HepG2 (cell line): Measurements from ENCODE around the gene TEKTIP1. TPM values are rescaled to one million over a fixed set of nuclear protein-coding genes. Genes with fewer than 3 reads are reported as not detected.

Experiments
- CBX5 ChIP-seq: sonication (generic); formaldehyde crosslinking; IDR thresholded peaks from 2 replicates; pipeline ENCODE4 v1.4.0; 2020; ENCODE audit warnings: missing genetic modification reagents, borderline replicate concordance
- ELF3 ChIP-seq: IDR thresholded peaks from 2 replicates; pipeline ENCODE4 v1.6.1; 2016; ENCODE audit warnings: missing genetic modification reagents, missing compliant biosample characterization
- FOSL2 ChIP-seq: sonication (generic); formaldehyde crosslinking; IDR thresholded peaks from 2 replicates; pipeline ENCODE4 v1.4.0; 2020; ENCODE audit warnings: missing genetic modification reagents
- HNRNPLL ChIP-seq: fragments of 200-400 bp; formaldehyde crosslinking; IDR thresholded peaks from 2 replicates; pipeline ENCODE4 v1.6.1; 2017; ENCODE audit warnings: mild to moderate bottlenecking, low read depth, low read length; ENCODE audit not compliant: poor library complexity, severe bottlenecking
- KLF6 ChIP-seq: IDR thresholded peaks from 2 replicates; pipeline ENCODE4 v1.8.0; 2016; ENCODE audit warnings: missing biosample characterization, missing genetic modification reagents
- MTA1 ChIP-seq: sonication (generic); formaldehyde crosslinking; IDR thresholded peaks from 2 replicates; pipeline ENCODE4 v1.4.0; 2020; ENCODE audit warnings: missing genetic modification reagents, mild to moderate bottlenecking, borderline replicate concordance
- MXI1 ChIP-seq: IDR thresholded peaks from 3 replicates; pipeline ENCODE4 v1.6.1; 2012; ENCODE audit warnings: low read depth, low read length, inconsistent platforms, borderline replicate concordance
- MYC ChIP-seq: sonication (generic); formaldehyde crosslinking; IDR thresholded peaks from 2 replicates; pipeline ENCODE4 v1.9.0; 2021; ENCODE audit warnings: missing genetic modification reagents, borderline replicate concordance
- PTBP1 ChIP-seq: fragments of 200-400 bp; formaldehyde crosslinking; IDR thresholded peaks from 2 replicates; pipeline ENCODE4 v1.6.1; 2018; ENCODE audit warnings: low read length, low read depth; ENCODE audit not compliant: poor library complexity, severe bottlenecking
- RBFOX2 ChIP-seq: fragments of 200-400 bp; formaldehyde crosslinking; IDR thresholded peaks from 2 replicates; pipeline ENCODE4 v1.6.1; 2017; ENCODE audit warnings: low read depth, mild to moderate bottlenecking, low read length
- SIN3B ChIP-seq: fragments of 150-350 bp; IDR thresholded peaks from 2 replicates; pipeline ENCODE4 v1.6.1; 2014; ENCODE audit warnings: low read length
- SMC3 ChIP-seq: IDR thresholded peaks from 2 replicates; pipeline ENCODE4 v1.6.1; 2011; ENCODE audit warnings: low read length, improper control_type of control experiment
- STAG1 ChIP-seq: sonication (generic); formaldehyde crosslinking; IDR thresholded peaks from 2 replicates; pipeline ENCODE4 v1.4.0; 2020; ENCODE audit warnings: missing genetic modification reagents
- XRCC5 ChIP-seq: fragments of 200-400 bp; formaldehyde crosslinking; optimal IDR thresholded peaks from 2 replicates; pipeline ENCODE3; 2017; ENCODE audit warnings: mild to moderate bottlenecking, low read length
- ZBTB38 ChIP-seq: sonication (generic); formaldehyde crosslinking; IDR thresholded peaks from 2 replicates; pipeline ENCODE4 v1.5.1; 2020; ENCODE audit warnings: mild to moderate bottlenecking, missing genetic modification reagents
- ZNF484 ChIP-seq: sonication (generic); formaldehyde crosslinking; IDR thresholded peaks from 2 replicates; pipeline ENCODE4 v1.5.1; 2020; ENCODE audit warnings: mild to moderate bottlenecking, low read depth, missing genetic modification reagents, borderline replicate concordance
- ZNF552 ChIP-seq: sonication (generic); formaldehyde crosslinking; IDR thresholded peaks from 2 replicates; pipeline ENCODE4 v1.9.0; 2022; ENCODE audit warnings: missing genetic modification reagents, mild to moderate bottlenecking, borderline replicate concordance
- ZNF644 ChIP-seq: IDR thresholded peaks from 2 replicates; pipeline ENCODE4 v1.6.1; 2016; ENCODE audit warnings: low read depth
- polyA plus RNA-seq, 8 experiments: library from polyadenylated mRNA; depleted of rRNA in 3 of 8; stranded (reverse) in 7 of 8; unstranded in 1 of 8; fragments of >200 nt; fragmentation: Illumina TruSeq in 4 of 8; extraction: Trizol in 4 of 8; gene quantifications; 2 replicates each; pipeline versions ENCODE4 v1.2.1 to v1.2.3, GENCODE V29; 2011 to 2016; ENCODE audit warnings: low read depth in 4 of 8, missing spikeins in 1 of 8, mixed read lengths in 1 of 8; ENCODE audit not compliant: insufficient read depth in 1 of 8
- total RNA-seq, 5 experiments: library from RNA; depleted of rRNA; stranded (reverse); fragments of >200 nt; fragmentation: Illumina TruSeq; extraction: Trizol; gene quantifications; 2 replicates each; pipeline ENCODE4 v1.2.3, GENCODE V29; 2016; ENCODE audit warnings: low read depth in 1 of 5
- TF ChIP-seq, protein P1 (sequence below): sonication (generic); formaldehyde crosslinking; IDR thresholded peaks from 2 replicates; pipeline ENCODE4 v1.4.0; 2020; ENCODE audit warnings: missing genetic modification reagents
- TF ChIP-seq, protein P2 (sequence below): fragments of 450-650 bp; IDR thresholded peaks from 2 replicates; pipeline ENCODE4 v1.6.1; 2017
- TF ChIP-seq, protein P3 (sequence below): sonication (generic); formaldehyde crosslinking; IDR thresholded peaks from 2 replicates; pipeline ENCODE4 v1.8.0; 2022; ENCODE audit warnings: mild to moderate bottlenecking, missing genetic modification reagents; ENCODE audit not compliant: insufficient replicate concordance
- TF ChIP-seq, protein P4 (sequence below), 2 experiments: sonication (generic) in 1 of 2; formaldehyde crosslinking in 1 of 2; IDR thresholded peaks; 2 replicates each; pipeline versions ENCODE4 v1.4.0 to v1.6.1; 2018 to 2020; ENCODE audit warnings: missing genetic modification reagents in 2 of 2, borderline replicate concordance in 1 of 2, low read depth in 1 of 2, mild to moderate bottlenecking in 1 of 2, missing biosample characterization in 1 of 2

The TEKTIP1 gene
- total and polyA plus RNA-seq, 2 of the 13 experiments (the other 11 are each of a cell fraction or from before 2014, with no cell fraction given), result not detected

DNA sequence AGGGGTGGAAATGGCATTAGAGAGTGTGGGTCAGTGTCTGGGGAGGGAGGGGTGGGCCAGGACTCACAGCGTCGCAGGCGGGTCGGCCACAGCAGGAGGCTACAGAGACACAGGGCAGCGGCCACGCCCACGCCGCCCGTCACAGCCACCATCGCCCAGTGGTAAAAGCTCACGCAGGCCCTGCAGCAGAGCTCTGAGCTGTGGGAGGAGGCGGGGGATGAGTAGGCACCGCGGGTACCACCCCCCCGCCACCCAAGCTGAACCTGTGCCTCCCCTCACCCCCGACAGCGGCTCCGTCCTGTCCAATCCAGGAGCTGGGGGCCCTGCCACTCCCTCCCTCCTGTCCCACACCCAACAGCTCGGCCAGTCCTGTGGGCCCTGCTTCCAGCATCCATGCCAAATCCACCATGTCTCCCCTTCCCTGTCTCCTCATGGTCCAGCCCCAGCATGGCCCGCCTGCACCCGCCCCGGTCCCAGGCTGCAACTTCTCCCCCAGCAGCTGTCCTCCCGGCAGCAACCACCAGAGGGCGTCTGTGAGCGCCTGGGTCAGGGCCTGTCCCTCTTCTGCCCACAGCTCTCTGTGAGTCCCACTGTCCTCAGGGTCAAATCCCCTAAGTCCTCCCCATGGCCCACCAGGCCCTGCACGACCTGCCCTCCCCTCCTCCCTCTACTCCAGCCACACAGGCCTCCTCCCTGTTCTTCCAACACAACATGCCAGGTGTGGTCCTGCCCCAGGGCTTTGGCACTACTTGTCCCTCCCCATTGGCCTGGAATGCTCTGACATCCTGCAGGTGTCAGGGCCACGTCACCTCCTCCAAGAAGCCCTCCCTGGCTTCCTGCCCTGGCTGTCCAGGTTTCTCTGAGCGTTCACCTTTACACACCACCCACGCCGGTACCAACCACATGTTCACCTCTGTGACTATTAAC is 6.0 kb downstream of the TEKTIP1 start (continued):
- TF ChIP-seq, protein P1, sequence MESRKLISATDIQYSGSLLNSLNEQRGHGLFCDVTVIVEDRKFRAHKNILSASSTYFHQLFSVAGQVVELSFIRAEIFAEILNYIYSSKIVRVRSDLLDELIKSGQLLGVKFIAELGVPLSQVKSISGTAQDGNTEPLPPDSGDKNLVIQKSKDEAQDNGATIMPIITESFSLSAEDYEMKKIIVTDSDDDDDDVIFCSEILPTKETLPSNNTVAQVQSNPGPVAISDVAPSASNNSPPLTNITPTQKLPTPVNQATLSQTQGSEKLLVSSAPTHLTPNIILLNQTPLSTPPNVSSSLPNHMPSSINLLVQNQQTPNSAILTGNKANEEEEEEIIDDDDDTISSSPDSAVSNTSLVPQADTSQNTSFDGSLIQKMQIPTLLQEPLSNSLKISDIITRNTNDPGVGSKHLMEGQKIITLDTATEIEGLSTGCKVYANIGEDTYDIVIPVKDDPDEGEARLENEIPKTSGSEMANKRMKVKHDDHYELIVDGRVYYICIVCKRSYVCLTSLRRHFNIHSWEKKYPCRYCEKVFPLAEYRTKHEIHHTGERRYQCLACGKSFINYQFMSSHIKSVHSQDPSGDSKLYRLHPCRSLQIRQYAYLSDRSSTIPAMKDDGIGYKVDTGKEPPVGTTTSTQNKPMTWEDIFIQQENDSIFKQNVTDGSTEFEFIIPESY (CRISPR knock-in tag), result peak; percentile 87; the same call in 1 of the 2 replicates
- TF ChIP-seq MTA1 (CRISPR knock-in tag) (peak; percentile 62; the same call in 1 of the 2 replicates), SMC3 (peak; percentile 77), MXI1 (peak; percentile 48; the same call in 1 of the 3 replicates), ZNF484 (CRISPR knock-in tag) (no peak), ZNF552 (CRISPR knock-in tag) (0 out of 2 replicates have a peak, but pooled peaks have one; percentile 13), ZBTB38 (CRISPR knock-in tag) (0 out of 2 replicates have a peak, but pooled peaks have one; percentile 61), MYC (CRISPR knock-in tag) (peak; percentile 48; the same call in 1 of the 2 replicates), PTBP1 (peak; percentile 18), ELF3 (CRISPR knock-in tag) (0 out of 2 replicates have a peak, but pooled peaks have one; percentile 20), XRCC5 (peak; percentile 85), FOSL2 (0 out of 2 replicates have a peak, but pooled peaks have one; percentile 25), SIN3B (no peak), STAG1 (peak; percentile 79), CBX5 (CRISPR knock-in tag) (peak; percentile 17; the same call in 1 of the 2 replicates), RBFOX2 (0 out of 2 replicates have a peak, but pooled peaks have one; percentile 46), KLF6 (CRISPR knock-in tag) (no peak), ZNF644 (CRISPR knock-in tag) (no peak), HNRNPLL (peak; percentile 32)
- TF ChIP-seq, protein P2, sequence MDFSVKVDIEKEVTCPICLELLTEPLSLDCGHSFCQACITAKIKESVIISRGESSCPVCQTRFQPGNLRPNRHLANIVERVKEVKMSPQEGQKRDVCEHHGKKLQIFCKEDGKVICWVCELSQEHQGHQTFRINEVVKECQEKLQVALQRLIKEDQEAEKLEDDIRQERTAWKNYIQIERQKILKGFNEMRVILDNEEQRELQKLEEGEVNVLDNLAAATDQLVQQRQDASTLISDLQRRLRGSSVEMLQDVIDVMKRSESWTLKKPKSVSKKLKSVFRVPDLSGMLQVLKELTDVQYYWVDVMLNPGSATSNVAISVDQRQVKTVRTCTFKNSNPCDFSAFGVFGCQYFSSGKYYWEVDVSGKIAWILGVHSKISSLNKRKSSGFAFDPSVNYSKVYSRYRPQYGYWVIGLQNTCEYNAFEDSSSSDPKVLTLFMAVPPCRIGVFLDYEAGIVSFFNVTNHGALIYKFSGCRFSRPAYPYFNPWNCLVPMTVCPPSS, result 0 out of 2 replicates have a peak, but pooled peaks have one; percentile 30
- TF ChIP-seq, protein P3, sequence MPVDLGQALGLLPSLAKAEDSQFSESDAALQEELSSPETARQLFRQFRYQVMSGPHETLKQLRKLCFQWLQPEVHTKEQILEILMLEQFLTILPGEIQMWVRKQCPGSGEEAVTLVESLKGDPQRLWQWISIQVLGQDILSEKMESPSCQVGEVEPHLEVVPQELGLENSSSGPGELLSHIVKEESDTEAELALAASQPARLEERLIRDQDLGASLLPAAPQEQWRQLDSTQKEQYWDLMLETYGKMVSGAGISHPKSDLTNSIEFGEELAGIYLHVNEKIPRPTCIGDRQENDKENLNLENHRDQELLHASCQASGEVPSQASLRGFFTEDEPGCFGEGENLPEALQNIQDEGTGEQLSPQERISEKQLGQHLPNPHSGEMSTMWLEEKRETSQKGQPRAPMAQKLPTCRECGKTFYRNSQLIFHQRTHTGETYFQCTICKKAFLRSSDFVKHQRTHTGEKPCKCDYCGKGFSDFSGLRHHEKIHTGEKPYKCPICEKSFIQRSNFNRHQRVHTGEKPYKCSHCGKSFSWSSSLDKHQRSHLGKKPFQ (CRISPR knock-in tag), result no peak
- TF ChIP-seq, protein P4, sequence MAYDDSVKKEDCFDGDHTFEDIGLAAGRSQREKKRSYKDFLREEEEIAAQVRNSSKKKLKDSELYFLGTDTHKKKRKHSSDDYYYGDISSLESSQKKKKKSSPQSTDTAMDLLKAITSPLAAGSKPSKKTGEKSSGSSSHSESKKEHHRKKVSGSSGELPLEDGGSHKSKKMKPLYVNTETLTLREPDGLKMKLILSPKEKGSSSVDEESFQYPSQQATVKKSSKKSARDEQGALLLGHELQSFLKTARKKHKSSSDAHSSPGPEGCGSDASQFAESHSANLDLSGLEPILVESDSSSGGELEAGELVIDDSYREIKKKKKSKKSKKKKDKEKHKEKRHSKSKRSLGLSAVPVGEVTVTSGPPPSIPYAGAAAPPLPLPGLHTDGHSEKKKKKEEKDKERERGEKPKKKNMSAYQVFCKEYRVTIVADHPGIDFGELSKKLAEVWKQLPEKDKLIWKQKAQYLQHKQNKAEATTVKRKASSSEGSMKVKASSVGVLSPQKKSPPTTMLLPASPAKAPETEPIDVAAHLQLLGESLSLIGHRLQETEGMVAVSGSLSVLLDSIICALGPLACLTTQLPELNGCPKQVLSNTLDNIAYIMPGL (CRISPR knock-in tag; IDR thresholded peaks at IDR 0.05; ENCODE audit: borderline replicate concordance in 1 of 2, low read depth in 1 of 2), result peak in 1 of 2 experiments; percentile 54; a peak in 1 of 4 replicates
